WTC11 (cell line): ENCODE data around the gene SMYD1. TPM values are rescaled to one million over a fixed set of nuclear protein-coding genes. Genes with fewer than 3 reads are reported as not detected.

Experiments used
- ATAC-seq: fragments of 200-7000 bp; cut with Tn5 transposase; 2 replicates; pipeline ENCODE4 v1.10.0; 2021; ENCODE audit warnings: mild to moderate bottlenecking, moderate library complexity
- CTCF ChIA-PET: fragments of 300-600 bp; sonication (Branson Sonifier 250); formaldehyde crosslinking; loops from one replicate; lab custom pipeline; 2021; ENCODE audit warnings: antibody characterized with exemption; lab: Charles Lee
- POLR2A ChIA-PET: fragments of 350-600 bp; sonication (Branson Sonifier 250); formaldehyde crosslinking; loops from one replicate; lab custom pipeline; 2021; ENCODE audit warnings: antibody characterized with exemption; lab: Charles Lee
- DNase-seq: peaks from one replicate; pipeline ENCODE4 v3.0.0; 2021; ENCODE audit warnings: low spot score
- H3K27ac Mint-ChIP-seq: 2 replicates; pipeline ENCODE4 v1.8.0; 2021; ENCODE audit warnings: mixed read lengths
- H3K27me3 Mint-ChIP-seq: 2 replicates; pipeline ENCODE4 v1.8.0; 2021; ENCODE audit warnings: low read depth, mild to moderate bottlenecking, moderate library complexity, mixed read lengths
- H3K36me3 Mint-ChIP-seq: 2 replicates; pipeline ENCODE4 v1.8.0; 2021; ENCODE audit warnings: mixed read lengths
- H3K4me1 Mint-ChIP-seq: 2 replicates; pipeline ENCODE4 v1.8.0; 2022; ENCODE audit warnings: mixed read lengths
- H3K4me3 Mint-ChIP-seq: 2 replicates; pipeline ENCODE4 v1.8.0; 2021; ENCODE audit warnings: mild to moderate bottlenecking, moderate library complexity, mixed read lengths
- H3K9me3 Mint-ChIP-seq: 2 replicates; pipeline ENCODE4 v1.8.0; 2021; ENCODE audit warnings: mixed read lengths
- FOXK1 ChIP-seq: sonication (generic); formaldehyde crosslinking; IDR thresholded peaks from 2 replicates; pipeline ENCODE4 v1.8.0; 2022; ENCODE audit warnings: mild to moderate bottlenecking, moderate library complexity, missing genetic modification reagents
- GABPB1 ChIP-seq: sonication (generic); formaldehyde crosslinking; IDR thresholded peaks from 2 replicates; pipeline ENCODE4 v1.8.1; 2023; ENCODE audit warnings: mild to moderate bottlenecking, missing genetic modification reagents
- GTF2I ChIP-seq: fragments of 250-450 bp; sonication (Bioruptor Pico); conservative IDR thresholded peaks from 2 replicates; pipeline ENCODE4 v1.4.0; 2021; ENCODE audit warnings: mild to moderate bottlenecking
- JAZF1 ChIP-seq: fragments of 250-450 bp; sonication (Bioruptor Pico); IDR thresholded peaks from 2 replicates; pipeline ENCODE4 v1.9.0; 2021; ENCODE audit warnings: moderate library complexity, mild to moderate bottlenecking, inconsistent platforms
- NFATC4 ChIP-seq: fragments of 250-450 bp; sonication (Bioruptor Pico); IDR thresholded peaks from 2 replicates; pipeline ENCODE4 v1.9.0; 2021; ENCODE audit warnings: mild to moderate bottlenecking
- PRRX2 ChIP-seq: fragments of 250-450 bp; sonication (Bioruptor Pico); IDR thresholded peaks from 2 replicates; pipeline ENCODE4 v1.8.0; 2021; ENCODE audit warnings: mild to moderate bottlenecking
- SMAD4 ChIP-seq: sonication (generic); formaldehyde crosslinking; IDR thresholded peaks from 2 replicates; pipeline ENCODE4 v1.8.0; 2022; ENCODE audit warnings: mild to moderate bottlenecking, missing genetic modification reagents
- ZNF121 ChIP-seq: sonication (generic); formaldehyde crosslinking; IDR thresholded peaks from 2 replicates; pipeline ENCODE4 v1.8.0; 2023; ENCODE audit warnings: missing genetic modification reagents
- ZNF232 ChIP-seq: sonication (generic); formaldehyde crosslinking; IDR thresholded peaks from 2 replicates; pipeline ENCODE4 v1.8.0; 2022; ENCODE audit warnings: mild to moderate bottlenecking, missing genetic modification reagents
- ZNF416 ChIP-seq: fragments of 250-450 bp; sonication (Bioruptor Pico); IDR thresholded peaks from 2 replicates; pipeline ENCODE4 v1.9.0; 2021; ENCODE audit warnings: mild to moderate bottlenecking, inconsistent platforms
- total RNA-seq: library from RNA; stranded (reverse); gene quantifications from 3 replicates; pipeline ENCODE4 v1.2.3, GENCODE V29; 2021
- TF ChIP-seq, protein P1 (sequence below): sonication (generic); formaldehyde crosslinking; IDR thresholded peaks from 2 replicates; pipeline ENCODE4 v1.8.1; 2023; ENCODE audit warnings: mild to moderate bottlenecking, moderate library complexity, missing genetic modification reagents
- TF ChIP-seq, protein P2 (sequence below): fragments of 250-450 bp; sonication (Bioruptor Pico); conservative IDR thresholded peaks from 2 replicates; pipeline ENCODE4 v1.9.0; 2021; ENCODE audit warnings: mild to moderate bottlenecking
- TF ChIP-seq, protein P3 (sequence below): sonication (generic); formaldehyde crosslinking; conservative IDR thresholded peaks from 2 replicates; pipeline ENCODE4 v1.8.1; 2023; ENCODE audit warnings: mild to moderate bottlenecking, low read depth, missing genetic modification reagents, moderate library complexity
- TF ChIP-seq, protein P4 (sequence below): fragments of 250-450 bp; sonication (Bioruptor Pico); IDR thresholded peaks from 2 replicates; pipeline ENCODE4 v1.9.0; 2021; ENCODE audit warnings: mild to moderate bottlenecking
- TF ChIP-seq, protein P5 (sequence below): sonication (generic); formaldehyde crosslinking; IDR thresholded peaks from 2 replicates; pipeline ENCODE4 v1.8.1; 2023; ENCODE audit warnings: mild to moderate bottlenecking, missing genetic modification reagents
- TF ChIP-seq, protein P6 (sequence below): sonication (generic); formaldehyde crosslinking; IDR thresholded peaks from 2 replicates; pipeline ENCODE4 v1.8.1; 2023; ENCODE audit warnings: mild to moderate bottlenecking, missing genetic modification reagents, borderline replicate concordance

SMYD1 gene
- total RNA-seq, 1 experiment from 2014 or later: not detected

DNA sequence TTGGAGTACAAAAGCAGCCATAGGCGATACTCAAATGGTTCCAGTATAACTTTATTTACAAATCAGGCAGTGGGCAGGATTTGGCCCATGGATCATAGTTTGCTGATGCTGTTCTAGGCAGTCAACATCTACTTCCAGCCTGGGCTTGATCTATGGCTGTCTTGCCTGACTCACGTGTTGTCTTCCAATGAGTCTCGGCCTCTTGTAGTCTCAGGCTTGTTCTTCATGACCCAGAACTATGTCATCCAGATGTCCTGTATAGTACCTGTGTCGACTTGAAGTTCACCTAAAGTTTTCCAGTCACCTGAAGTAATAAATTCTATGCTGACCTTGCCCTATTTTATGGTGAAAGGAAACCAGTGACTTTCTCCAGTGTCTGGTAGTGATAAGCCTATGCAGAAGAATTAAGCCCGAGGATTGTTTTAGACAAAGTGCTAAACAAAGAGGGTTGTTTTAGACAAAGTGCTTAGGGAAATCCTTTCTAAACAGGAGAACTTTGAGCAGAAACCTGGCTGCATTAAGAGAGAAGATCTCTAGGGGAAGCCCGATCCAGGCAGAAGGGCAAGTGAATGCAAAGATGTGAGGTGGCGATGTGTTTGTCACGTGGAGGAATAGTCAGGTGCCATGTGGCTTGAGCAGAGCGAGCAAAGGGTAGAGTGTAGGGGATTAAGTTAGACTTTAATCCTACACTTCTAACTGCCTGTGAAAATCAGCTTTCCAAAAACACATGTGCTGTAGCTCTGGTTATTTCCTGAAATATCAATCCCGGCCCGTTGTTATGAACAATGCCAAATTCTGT is 94.0 kb downstream of the SMYD1 start:
- H3K27me3 Mint-ChIP-seq: no peaks in the 10 kb centered on the region; the same call in 1 of the 2 replicates
- no peak overlapping the region for H3K4me3 Mint-ChIP-seq
- TF ChIP-seq ZNF416 (CRISPR knock-in tag): no peak
- TF ChIP-seq ZNF232 (CRISPR knock-in tag): no peak
- TF ChIP-seq, protein P1, sequence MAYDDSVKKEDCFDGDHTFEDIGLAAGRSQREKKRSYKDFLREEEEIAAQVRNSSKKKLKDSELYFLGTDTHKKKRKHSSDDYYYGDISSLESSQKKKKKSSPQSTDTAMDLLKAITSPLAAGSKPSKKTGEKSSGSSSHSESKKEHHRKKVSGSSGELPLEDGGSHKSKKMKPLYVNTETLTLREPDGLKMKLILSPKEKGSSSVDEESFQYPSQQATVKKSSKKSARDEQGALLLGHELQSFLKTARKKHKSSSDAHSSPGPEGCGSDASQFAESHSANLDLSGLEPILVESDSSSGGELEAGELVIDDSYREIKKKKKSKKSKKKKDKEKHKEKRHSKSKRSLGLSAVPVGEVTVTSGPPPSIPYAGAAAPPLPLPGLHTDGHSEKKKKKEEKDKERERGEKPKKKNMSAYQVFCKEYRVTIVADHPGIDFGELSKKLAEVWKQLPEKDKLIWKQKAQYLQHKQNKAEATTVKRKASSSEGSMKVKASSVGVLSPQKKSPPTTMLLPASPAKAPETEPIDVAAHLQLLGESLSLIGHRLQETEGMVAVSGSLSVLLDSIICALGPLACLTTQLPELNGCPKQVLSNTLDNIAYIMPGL (CRISPR knock-in tag): no peak
- TF ChIP-seq, protein P2, sequence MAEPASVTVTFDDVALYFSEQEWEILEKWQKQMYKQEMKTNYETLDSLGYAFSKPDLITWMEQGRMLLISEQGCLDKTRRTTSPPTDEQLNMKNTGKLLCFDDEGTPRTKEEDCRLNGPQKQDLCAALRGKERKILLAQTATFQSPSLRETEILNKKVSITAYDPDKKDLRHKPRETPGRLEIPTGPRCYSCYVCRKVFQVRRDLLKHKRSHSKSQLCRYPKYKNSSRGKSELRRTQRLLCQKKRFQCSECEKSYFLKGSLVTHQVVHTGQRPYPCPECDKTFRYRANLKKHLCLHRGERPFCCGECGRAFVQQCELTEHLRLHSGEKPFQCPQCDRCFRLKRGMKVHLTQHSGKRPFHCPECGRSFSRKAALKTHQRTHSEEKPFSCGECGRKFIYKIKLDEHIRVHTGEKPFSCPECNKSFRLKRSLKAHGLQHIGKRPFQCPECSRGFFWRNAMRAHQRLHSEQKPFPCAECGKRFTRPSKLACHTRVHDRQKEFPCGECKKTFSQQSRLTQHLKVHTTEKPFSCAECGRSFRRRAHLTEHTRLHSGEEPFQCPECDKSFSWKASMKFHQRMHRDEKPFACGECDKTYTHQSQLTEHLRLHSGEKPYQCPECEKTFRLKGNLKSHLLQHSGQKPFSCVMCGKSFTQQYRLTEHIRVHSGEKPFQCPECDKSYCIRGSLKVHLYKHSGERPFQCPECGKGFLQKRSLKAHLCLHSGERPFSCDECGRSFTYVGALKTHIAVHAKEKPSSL (CRISPR knock-in tag): no peak
- TF ChIP-seq, protein P3, sequence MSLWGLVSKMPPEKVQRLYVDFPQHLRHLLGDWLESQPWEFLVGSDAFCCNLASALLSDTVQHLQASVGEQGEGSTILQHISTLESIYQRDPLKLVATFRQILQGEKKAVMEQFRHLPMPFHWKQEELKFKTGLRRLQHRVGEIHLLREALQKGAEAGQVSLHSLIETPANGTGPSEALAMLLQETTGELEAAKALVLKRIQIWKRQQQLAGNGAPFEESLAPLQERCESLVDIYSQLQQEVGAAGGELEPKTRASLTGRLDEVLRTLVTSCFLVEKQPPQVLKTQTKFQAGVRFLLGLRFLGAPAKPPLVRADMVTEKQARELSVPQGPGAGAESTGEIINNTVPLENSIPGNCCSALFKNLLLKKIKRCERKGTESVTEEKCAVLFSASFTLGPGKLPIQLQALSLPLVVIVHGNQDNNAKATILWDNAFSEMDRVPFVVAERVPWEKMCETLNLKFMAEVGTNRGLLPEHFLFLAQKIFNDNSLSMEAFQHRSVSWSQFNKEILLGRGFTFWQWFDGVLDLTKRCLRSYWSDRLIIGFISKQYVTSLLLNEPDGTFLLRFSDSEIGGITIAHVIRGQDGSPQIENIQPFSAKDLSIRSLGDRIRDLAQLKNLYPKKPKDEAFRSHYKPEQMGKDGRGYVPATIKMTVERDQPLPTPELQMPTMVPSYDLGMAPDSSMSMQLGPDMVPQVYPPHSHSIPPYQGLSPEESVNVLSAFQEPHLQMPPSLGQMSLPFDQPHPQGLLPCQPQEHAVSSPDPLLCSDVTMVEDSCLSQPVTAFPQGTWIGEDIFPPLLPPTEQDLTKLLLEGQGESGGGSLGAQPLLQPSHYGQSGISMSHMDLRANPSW (CRISPR knock-in tag): no peak
- TF ChIP-seq, protein P4, sequence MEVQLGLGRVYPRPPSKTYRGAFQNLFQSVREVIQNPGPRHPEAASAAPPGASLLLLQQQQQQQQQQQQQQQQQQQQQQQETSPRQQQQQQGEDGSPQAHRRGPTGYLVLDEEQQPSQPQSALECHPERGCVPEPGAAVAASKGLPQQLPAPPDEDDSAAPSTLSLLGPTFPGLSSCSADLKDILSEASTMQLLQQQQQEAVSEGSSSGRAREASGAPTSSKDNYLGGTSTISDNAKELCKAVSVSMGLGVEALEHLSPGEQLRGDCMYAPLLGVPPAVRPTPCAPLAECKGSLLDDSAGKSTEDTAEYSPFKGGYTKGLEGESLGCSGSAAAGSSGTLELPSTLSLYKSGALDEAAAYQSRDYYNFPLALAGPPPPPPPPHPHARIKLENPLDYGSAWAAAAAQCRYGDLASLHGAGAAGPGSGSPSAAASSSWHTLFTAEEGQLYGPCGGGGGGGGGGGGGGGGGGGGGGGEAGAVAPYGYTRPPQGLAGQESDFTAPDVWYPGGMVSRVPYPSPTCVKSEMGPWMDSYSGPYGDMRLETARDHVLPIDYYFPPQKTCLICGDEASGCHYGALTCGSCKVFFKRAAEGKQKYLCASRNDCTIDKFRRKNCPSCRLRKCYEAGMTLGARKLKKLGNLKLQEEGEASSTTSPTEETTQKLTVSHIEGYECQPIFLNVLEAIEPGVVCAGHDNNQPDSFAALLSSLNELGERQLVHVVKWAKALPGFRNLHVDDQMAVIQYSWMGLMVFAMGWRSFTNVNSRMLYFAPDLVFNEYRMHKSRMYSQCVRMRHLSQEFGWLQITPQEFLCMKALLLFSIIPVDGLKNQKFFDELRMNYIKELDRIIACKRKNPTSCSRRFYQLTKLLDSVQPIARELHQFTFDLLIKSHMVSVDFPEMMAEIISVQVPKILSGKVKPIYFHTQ (CRISPR knock-in tag): no peak
- no peak for TF ChIP-seq SMAD4 (CRISPR knock-in tag)
- TF ChIP-seq NFATC4: no peak
- no peak for TF ChIP-seq FOXK1
- no peak for TF ChIP-seq PRRX2 (CRISPR knock-in tag)
- TF ChIP-seq, protein P5, sequence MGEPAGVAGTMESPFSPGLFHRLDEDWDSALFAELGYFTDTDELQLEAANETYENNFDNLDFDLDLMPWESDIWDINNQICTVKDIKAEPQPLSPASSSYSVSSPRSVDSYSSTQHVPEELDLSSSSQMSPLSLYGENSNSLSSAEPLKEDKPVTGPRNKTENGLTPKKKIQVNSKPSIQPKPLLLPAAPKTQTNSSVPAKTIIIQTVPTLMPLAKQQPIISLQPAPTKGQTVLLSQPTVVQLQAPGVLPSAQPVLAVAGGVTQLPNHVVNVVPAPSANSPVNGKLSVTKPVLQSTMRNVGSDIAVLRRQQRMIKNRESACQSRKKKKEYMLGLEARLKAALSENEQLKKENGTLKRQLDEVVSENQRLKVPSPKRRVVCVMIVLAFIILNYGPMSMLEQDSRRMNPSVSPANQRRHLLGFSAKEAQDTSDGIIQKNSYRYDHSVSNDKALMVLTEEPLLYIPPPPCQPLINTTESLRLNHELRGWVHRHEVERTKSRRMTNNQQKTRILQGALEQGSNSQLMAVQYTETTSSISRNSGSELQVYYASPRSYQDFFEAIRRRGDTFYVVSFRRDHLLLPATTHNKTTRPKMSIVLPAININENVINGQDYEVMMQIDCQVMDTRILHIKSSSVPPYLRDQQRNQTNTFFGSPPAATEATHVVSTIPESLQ (CRISPR knock-in tag): no peak
- no peak for TF ChIP-seq JAZF1
- no peak for TF ChIP-seq GTF2I
- no peak for TF ChIP-seq GABPB1
- no peak for TF ChIP-seq ZNF121 (CRISPR knock-in tag)
- TF ChIP-seq, protein P6, sequence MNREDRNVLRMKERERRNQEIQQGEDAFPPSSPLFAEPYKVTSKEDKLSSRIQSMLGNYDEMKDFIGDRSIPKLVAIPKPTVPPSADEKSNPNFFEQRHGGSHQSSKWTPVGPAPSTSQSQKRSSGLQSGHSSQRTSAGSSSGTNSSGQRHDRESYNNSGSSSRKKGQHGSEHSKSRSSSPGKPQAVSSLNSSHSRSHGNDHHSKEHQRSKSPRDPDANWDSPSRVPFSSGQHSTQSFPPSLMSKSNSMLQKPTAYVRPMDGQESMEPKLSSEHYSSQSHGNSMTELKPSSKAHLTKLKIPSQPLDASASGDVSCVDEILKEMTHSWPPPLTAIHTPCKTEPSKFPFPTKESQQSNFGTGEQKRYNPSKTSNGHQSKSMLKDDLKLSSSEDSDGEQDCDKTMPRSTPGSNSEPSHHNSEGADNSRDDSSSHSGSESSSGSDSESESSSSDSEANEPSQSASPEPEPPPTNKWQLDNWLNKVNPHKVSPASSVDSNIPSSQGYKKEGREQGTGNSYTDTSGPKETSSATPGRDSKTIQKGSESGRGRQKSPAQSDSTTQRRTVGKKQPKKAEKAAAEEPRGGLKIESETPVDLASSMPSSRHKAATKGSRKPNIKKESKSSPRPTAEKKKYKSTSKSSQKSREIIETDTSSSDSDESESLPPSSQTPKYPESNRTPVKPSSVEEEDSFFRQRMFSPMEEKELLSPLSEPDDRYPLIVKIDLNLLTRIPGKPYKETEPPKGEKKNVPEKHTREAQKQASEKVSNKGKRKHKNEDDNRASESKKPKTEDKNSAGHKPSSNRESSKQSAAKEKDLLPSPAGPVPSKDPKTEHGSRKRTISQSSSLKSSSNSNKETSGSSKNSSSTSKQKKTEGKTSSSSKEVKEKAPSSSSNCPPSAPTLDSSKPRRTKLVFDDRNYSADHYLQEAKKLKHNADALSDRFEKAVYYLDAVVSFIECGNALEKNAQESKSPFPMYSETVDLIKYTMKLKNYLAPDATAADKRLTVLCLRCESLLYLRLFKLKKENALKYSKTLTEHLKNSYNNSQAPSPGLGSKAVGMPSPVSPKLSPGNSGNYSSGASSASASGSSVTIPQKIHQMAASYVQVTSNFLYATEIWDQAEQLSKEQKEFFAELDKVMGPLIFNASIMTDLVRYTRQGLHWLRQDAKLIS: no peak
- TF ChIP-seq, all 79 proteins: peak for 0
- ATAC-seq (no peak), DNase-seq (no peak)
- Mint-ChIP-seq H3K36me3 (no peaks in the 10 kb centered on the region), H3K9me3 (no peaks in the 10 kb centered on the region; the same call in 1 of the 2 replicates), H3K4me1 (peaks cover 11% of the 10 kb centered on the region), H3K27ac (no peak overlapping the region)
- ChIA-PET CTCF (interaction anchor here (0.8 to 5.0 kb wide), 3 partner anchors 29 to 101 kb away, joined by 3 to 200 read pairs (median 4); no protein-coding TSS in a partner anchor), POLR2A (interaction anchor here (0.9 kb wide), 1 partner anchor 101 kb away, joined by 3 read pairs; no protein-coding TSS in a partner anchor)
